Measurements from ENCODE around the gene CDCA7L.
"Not testable (repeated sequence)": the region's sequence is repeated elsewhere in the genome, so short reads cannot be mapped to it uniquely, and the experiment has no call there.

Gene CDCA7L

GRCh38 chr7:21943436-21943835 lies 2.3 kb downstream of the CDCA7L start:
- no peak for DNase-seq

GRCh38 chr7:21942955-21943354 lies 2.7 kb downstream of the CDCA7L start:
- no peak for DNase-seq

- DNase-seq: no peak
These were observed 4.0 kb downstream of the CDCA7L start for GRCh38 chr7:21941611-21942141.

GRCh38 chr7:21939858-21940372 lies 5.8 kb downstream of the CDCA7L start:
- no peak for DNase-seq

- DNase-seq: no peak
These were observed 6.4 kb downstream of the CDCA7L start for GRCh38 chr7:21939136-21939857.

- no peak for DNase-seq
These were observed 7.2 kb downstream of the CDCA7L start for GRCh38 chr7:21938463-21938862.

- DNase-seq: no peak
These were observed 10.9 kb downstream of the CDCA7L start for GRCh38 chr7:21934808-21935207.

GRCh38 chr7:21933293-21933692 lies 12.4 kb downstream of the CDCA7L start:
- DNase-seq: not testable (repeated sequence)

GRCh38 chr7:21927693-21928092 lies 18.0 kb downstream of the CDCA7L start:
- DNase-seq: no peak

GRCh38 chr7:21926448-21926847 lies 19.3 kb downstream of the CDCA7L start:
- DNase-seq: no peak

- DNase-seq: no peak
These were observed 22.0 kb downstream of the CDCA7L start for GRCh38 chr7:21923658-21924057.

GRCh38 chr7:21922605-21923004 lies 23.1 kb downstream of the CDCA7L start:
- no peak for DNase-seq

GRCh38 chr7:21920936-21921335 lies 24.8 kb downstream of the CDCA7L start:
- no peak for DNase-seq

GRCh38 chr7:21918216-21918615 lies 27.5 kb downstream of the CDCA7L start:
- no peak for DNase-seq

- no peak for DNase-seq
These were observed 29.1 kb downstream of the CDCA7L start for GRCh38 chr7:21916629-21917028.

- no peak for DNase-seq
These were observed 29.5 kb downstream of the CDCA7L start for GRCh38 chr7:21916176-21916575.

GRCh38 chr7:21915140-21915539 lies 30.6 kb downstream of the CDCA7L start:
- no peak for DNase-seq

- no peak for DNase-seq
These were observed 31.0 kb downstream of the CDCA7L start for GRCh38 chr7:21914671-21915070.

- DNase-seq: no peak
These were observed 32.5 kb downstream of the CDCA7L start for GRCh38 chr7:21912931-21913780.

GRCh38 chr7:21912305-21912704 lies 33.4 kb downstream of the CDCA7L start:
- no peak for DNase-seq

- DNase-seq: no peak
These were observed 34.3 kb downstream of the CDCA7L start for GRCh38 chr7:21911341-21911875.

GRCh38 chr7:21910253-21910652 lies 35.4 kb downstream of the CDCA7L start:
- no peak for DNase-seq

- no peak for DNase-seq
These were observed 37.0 kb downstream of the CDCA7L start for GRCh38 chr7:21908746-21909145.
